GM18526 (cell line): ENCODE data around the gene SKAP1.

Experiments
- POLR2A ChIP-seq: IDR thresholded peaks from 3 replicates; pipeline ENCODE4 v1.6.1; 2011; ENCODE audit not compliant: insufficient read length; ENCODE audit errors: extremely low read depth

The SKAP1 gene

GRCh38 chr17:48326310-48326709 is 103.7 kb downstream of the SKAP1 start:
- no peak for TF ChIP-seq POLR2A

GRCh38 chr17:48322060-48322459 is 108.0 kb downstream of the SKAP1 start:
- no peak for TF ChIP-seq POLR2A

- TF ChIP-seq POLR2A: no peak
These were observed 112.3 kb downstream of the SKAP1 start for GRCh38 chr17:48317732-48318131.

GRCh38 chr17:48314716-48315115 is 115.3 kb downstream of the SKAP1 start:
- no peak for TF ChIP-seq POLR2A

GRCh38 chr17:48313096-48313755 is 116.8 kb downstream of the SKAP1 start:
- no peak for TF ChIP-seq POLR2A

GRCh38 chr17:48311324-48311723 is 118.7 kb downstream of the SKAP1 start:
- TF ChIP-seq POLR2A: no peak

- TF ChIP-seq POLR2A: no peak
These were observed 119.2 kb downstream of the SKAP1 start for GRCh38 chr17:48310748-48311213.

GRCh38 chr17:48308581-48308980 is 121.4 kb downstream of the SKAP1 start:
- TF ChIP-seq POLR2A: no peak

GRCh38 chr17:48307814-48308411 is 122.1 kb downstream of the SKAP1 start:
- no peak for TF ChIP-seq POLR2A

- TF ChIP-seq POLR2A: no peak
These were observed 122.8 kb downstream of the SKAP1 start for GRCh38 chr17:48307255-48307654.

GRCh38 chr17:48301002-48301401 is 129.0 kb downstream of the SKAP1 start:
- no peak for TF ChIP-seq POLR2A

- no peak for TF ChIP-seq POLR2A
These were observed 130.3 kb downstream of the SKAP1 start for GRCh38 chr17:48299760-48300159.

- TF ChIP-seq POLR2A: no peak
These were observed 132.2 kb downstream of the SKAP1 start for GRCh38 chr17:48297825-48298224.

- no peak for TF ChIP-seq POLR2A
These were observed 133.6 kb downstream of the SKAP1 start for GRCh38 chr17:48296453-48296852.

- TF ChIP-seq POLR2A: no peak
These were observed 134.4 kb downstream of the SKAP1 start for GRCh38 chr17:48295362-48296288.
